GM08714 (cell line): ENCODE measurements around the gene ATXN1.
"Not testable (repeated sequence)": the region's sequence is repeated elsewhere in the genome, so short reads cannot be mapped to it uniquely, and the experiment has no call there.

Experiments used
- H3K4me3 ChIP-seq: fragments of 200-500 bp; sonication (Bioruptor generic); 2 replicates; pipeline ENCODE4 v1.5.1; 2014; ENCODE audit warnings: mild to moderate bottlenecking, low read length, inconsistent platforms
- ZNF274 ChIP-seq: IDR thresholded peaks from 2 replicates; pipeline ENCODE4 v1.6.1; 2012; ENCODE audit warnings: mild to moderate bottlenecking, low read depth, low read length

The ATXN1 gene

DNA sequence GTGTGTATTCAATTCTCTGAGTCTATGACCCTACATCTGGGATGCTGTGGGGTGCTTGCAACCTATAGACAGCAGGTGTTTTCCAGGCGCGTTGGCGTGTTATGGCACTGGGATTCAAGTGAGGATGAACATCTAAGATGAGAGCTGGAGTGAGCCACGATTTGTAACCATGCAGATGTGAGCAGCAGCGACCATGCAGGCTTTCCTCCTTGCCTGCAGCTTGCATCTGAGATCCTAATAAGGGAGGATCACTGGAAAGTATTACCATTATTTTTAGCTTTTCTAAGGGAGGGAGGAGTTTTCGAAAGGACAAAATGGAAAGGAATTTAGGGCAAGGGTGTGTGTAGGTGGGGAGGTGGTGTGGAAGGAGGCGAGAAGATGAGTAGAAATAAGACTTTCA lies 216.7 kb downstream of the ATXN1 start:
- no peak overlapping the region for H3K4me3 ChIP-seq
- no peak for TF ChIP-seq ZNF274

DNA sequence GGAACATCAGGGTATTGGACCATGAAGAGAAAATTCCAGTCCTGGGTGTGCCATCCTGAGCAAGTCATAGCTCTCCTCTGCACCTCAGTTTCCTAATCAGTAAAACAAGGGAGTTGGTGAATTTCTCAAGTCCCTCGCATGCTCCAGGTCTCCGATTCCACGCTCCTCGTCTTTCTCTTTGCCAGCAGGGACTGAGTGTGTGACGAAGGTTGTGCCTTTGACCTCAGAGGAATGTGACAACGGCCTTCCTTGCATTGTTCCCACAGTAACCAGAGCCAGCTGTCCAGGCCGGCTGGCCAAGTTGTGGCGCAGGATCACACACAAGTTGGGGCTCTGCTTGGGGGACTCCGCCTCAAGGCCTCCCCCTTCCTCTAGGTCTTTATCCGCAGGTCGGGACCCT lies 217.3 kb downstream of the ATXN1 start:
- no peak overlapping the region for H3K4me3 ChIP-seq
- no peak for TF ChIP-seq ZNF274

DNA sequence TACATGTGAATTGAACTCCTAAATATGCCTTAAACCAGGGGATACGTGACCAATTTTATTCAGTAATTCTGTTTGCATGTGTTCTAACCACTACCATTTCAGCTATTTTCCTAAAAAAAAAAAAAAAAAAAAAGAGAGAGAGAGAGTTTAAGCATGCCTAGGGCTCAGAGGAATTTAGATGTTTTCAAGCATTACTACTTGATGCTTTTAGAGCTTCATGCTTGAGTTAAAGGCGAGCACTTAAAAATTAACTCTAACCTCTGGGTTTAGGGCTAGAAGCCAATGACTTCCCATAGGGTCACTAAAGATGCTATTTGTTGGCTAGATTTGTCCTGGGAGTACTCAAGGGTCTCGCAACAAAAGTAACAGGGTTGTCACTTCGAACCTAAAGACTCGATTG lies 217.7 kb downstream of the ATXN1 start:
- no peak for TF ChIP-seq ZNF274
- H3K4me3 ChIP-seq, result no peak overlapping the region

DNA sequence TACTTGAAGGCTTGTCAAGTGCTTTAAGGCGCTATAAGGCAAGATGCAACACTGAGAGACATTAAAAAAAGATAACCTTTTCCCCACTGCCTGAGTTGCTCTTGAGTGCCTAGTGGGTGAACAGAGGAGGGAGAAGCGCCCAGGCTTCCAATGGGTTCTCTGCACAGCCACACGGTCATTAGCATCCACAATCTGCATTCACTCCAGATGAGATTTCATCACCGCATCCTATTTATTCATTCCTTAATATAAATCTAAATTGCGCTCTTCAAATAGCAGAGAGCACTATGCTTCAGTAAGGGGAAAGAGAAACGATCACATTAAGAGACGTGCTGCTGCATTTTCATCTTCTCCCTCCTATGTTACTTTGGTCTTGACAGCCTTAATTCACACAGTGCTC lies 219.2 kb downstream of the ATXN1 start:
- H3K4me3 ChIP-seq, result no peak overlapping the region
- no peak for TF ChIP-seq ZNF274

DNA sequence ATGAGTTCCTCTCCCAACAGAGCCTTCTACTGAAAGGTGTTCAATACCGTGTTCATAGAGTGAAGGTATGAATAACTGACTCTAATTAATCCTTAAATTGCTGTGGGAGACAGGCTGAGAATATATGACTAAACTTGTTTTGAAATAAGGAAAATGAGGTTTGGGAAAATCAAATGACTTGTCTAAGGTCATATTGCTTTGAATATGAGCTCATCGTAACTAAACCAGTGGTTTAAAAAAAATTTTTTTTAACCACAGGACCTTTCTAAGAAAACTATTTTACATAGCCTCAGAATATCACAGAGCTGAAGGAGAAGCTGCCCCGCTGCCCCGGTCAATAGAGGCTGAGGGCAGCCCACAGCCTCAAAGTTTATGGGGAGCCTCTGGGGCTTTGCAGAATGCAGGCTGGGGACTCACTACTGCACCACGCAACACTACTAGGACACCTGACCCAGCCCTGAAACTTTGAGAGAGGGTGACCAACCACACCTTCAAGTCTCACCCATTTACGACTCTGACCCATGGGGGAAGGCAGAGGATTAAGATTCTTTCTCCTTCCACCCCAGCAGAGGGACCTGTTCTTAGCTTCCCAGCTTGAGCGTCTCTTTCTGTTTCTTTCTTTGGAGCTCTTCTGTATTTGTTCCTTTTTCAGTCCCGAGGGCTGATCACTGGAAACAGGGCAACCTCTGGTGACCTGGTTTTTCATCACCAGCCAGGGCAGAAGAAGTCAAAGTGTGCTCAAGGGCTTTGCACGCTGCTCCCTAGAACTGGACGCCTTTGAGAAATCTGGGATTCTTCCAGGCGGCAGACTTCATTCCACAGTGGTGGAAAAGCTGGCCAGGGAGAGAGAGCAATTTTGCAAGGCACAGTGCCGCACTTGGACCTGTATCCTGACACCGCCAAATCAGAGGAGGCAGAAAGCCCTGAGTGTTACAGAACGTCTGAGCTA lies 220.2 kb downstream of the ATXN1 start:
- H3K4me3 ChIP-seq, result no peak overlapping the region
- no peak for TF ChIP-seq ZNF274

DNA sequence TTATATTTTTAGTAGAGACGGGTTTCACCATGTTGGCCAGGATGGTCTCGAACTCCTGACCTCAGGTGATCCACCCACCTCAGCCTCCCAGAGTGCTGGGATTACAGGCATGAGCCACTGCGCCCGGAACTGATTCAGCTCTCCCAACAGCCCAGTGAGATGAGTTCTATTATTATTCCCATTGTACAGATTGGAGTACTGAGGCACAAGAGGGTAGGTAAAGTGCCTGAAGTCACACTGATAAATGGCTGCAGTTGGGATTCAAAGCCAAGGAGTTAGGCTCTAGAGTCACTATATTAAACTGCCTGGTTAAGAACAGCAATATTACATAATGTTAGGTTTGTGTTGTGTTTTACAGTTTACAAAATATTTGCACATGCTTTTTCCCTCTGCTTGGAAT lies 220.9 kb downstream of the ATXN1 start:
- not testable (repeated sequence) for H3K4me3 ChIP-seq

DNA sequence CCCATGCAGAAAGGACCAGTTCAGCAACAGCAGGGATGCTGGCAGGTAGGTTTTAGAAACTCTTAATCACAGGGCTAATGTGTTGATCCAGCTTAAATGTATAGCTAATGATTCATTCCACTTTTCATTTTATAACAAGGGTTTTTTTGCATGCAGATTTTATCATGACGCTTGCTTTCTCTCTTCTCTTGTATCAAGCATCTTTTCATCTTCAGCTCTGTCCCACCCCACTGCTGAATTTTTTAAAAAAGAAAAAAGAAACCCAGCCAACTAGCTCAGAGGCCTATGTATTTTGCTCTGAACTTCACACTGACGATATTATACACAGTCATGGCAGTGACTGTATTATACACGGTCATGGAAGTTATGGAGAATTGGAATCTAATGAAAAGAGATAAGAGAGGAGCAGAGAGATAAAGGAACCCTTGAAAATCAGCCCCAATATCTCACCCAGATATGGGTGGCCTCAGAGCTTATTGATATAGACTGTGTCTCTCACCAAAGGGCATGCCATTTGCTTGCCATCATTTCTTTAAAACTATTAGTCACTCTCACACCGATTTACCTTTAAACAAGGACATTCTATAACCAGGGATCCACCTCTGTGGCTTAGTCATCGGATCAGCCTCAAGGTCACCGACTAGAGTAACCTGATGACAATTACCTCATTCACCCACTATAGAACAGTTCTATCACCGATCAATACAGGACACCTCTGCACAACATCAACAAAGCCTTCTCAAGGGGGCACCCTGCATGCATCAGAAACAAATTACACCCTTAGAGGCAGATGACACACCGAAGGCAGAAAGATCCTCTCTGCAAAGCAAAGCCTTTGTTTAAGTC lies 222.0 kb downstream of the ATXN1 start:
- no peak for TF ChIP-seq ZNF274
- H3K4me3 ChIP-seq, result no peak overlapping the region

DNA sequence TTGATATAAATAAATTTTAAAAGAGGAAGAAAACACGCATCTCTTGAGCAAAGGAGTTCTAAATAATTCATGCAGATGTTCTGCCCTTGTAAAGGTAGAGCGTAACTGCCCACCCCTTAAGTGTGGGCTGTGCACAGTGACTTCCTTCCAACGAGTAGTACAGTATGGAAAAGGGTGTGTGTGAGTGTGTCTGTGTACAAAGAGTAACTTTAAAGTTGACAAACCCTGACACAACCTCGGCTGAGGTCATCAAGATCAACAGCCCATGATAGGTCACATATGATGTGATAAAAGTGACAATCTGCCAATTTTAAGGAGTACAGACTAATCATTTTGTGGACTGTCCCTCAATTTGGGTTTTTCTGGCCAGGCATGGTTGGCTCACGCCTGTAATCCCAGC lies 225.7 kb downstream of the ATXN1 start:
- no peak for TF ChIP-seq ZNF274
- H3K4me3 ChIP-seq, result no peak overlapping the region

DNA sequence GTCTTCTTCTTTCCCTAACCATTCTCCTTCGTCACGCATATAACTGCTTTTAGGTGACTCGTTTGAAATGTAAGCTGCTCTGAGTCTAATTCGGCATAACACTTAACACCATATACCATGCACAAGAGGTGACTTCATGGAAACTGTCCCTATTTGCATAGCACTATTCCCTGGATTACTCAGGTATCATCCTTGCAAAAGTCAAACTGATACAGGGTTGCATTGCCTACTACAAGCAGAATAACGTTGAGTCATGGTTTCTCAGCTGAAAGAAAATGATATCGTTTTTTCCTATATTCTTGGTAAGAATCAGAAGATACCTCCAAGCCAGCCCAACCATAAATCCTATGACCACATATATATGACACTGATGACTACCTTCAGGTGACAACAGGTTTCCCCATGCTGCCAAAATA lies 227.5 kb downstream of the ATXN1 start:
- H3K4me3 ChIP-seq, result no peak overlapping the region
- no peak for TF ChIP-seq ZNF274

DNA sequence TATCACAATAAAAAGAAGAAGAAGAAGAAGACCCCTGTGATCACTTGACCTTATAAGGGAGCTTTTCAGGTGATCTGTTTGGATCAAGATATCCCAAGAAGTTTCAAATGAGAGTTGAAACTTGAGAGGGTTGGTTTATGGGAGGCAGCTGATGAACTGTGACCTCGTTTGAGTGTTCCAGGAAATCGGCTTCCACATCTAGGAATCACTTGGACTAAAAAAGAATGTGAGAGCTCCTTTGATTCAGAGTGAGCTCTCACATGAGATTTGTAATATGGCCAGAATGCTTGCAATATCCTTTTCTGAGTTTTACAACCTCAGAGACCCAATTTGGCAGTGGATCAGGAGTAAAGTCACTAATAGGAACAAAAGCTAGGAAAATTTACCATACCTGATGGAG lies 228.1 kb downstream of the ATXN1 start:
- no peak for TF ChIP-seq ZNF274

DNA sequence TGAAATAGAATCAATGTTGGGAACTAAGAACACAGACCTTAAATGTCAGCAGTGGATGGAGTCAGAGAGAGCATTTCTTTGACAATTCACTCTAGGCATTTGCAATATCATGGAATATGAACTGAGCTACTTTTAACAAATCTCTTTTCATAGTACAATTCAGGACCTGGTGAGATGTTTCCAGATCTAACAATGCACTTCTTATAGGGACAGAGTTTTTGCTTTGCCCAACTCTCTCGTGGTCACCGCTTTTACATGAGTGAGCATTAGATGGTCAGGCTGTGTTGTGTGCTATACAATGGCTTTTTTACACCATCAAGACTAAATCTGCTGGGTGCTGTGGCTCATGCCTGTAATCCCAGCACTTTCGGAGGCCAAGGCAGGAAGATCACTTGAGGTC lies 233.6 kb downstream of the ATXN1 start:
- no peak for TF ChIP-seq ZNF274
- no peak overlapping the region for H3K4me3 ChIP-seq

More for the DNA sequence above, 228.1 kb downstream of the ATXN1 start:
- H3K4me3 ChIP-seq, result no peak overlapping the region

DNA sequence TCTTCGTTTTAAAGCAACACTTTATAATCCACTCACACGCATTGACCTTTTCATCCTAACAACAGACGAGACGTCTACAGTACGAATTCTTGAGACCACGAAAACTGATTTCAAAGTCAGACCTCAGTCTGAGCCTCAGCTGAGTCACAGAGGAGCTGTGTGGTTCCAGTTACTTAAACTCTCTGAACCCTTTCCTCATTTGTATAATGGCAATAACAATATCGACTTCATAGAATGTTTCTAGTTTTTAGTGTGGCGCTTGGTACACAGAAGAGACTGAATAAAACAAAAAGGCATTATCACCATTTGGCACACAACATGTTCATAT lies 236.9 kb downstream of the ATXN1 start:
- no peak overlapping the region for H3K4me3 ChIP-seq
- no peak for TF ChIP-seq ZNF274

DNA sequence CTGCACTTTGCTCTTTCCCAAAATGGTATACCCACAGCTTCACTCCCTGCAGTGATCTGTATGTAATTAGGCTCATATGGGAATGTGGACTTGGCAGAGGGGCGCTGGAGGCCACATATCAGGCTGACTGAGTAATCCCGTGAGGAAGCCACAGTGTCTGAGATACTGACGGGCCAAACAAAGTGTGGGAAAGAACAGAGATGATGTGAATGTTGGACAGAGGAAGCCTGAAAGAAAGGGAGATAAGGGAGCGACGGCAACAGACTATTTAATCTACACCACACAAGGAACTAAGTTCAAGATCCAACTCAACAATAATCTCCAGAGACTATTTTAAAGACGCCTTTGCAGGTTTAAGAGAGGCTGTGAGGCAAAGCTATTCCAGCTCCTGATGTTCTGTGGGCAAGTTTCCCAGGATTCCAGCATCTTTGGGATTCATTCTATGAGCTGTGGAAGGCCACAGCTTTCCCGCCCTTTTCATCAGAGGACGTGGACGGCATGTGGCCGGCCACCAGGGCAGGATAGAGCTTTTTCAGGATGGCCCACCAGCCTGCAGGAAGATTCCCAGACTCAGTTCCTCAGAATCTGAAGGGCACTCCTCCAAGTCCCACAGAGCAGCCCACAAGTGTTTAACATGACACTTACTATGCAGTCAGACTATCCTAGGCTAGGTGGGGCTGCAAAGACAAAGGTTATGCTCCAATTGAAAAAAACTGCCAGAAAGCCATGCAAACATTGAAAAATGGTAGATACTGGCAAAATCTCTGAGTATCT lies 237.5 kb downstream of the ATXN1 start:
- TF ChIP-seq ZNF274, result no peak
- no peak overlapping the region for H3K4me3 ChIP-seq

DNA sequence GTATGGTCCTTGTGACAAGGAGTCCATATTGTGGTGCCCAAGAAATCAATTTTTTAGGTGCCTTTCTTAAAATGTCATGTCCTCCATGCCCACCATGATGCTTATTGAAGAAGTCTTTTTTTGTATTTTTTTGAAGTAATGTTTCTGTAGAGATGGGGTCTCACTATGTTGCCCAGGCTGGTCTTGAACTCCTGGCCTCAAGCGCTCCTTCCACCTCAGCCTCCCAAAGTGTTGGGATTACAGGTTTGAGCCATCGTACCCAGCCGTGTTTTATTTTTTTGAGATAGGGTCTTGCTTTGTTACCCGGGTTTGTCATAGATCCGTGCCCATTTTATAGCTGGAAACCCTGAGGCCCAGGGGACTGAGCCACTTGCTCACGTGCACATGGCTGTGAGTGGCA lies 238.3 kb downstream of the ATXN1 start:
- no peak for TF ChIP-seq ZNF274
- H3K4me3 ChIP-seq, result no peak overlapping the region
